NK-92 treated with Interleukin-12 subunit alpha and Interleukin-12 subunit beta, amount 100 ng/mL, for 24 hours (cell line): ENCODE data around the gene FBXO30.

Source experiments
- DNase-seq: peaks from one replicate; lab custom pipeline; 2025; lab: John Stamatoyannopoulos, UW

Gene FBXO30

GRCh38 chr6:145814501-145815308 lies at the start of gene FBXO30:
FBXO30 (minus strand) TSS chr6:145814795; CDS start chr6:145806405, 8,390 bp downstream.
- DNase-seq, result peak; percentile 84

GRCh38 chr6:145863988-145864616 lies 49.5 kb upstream of the FBXO30 start:
- DNase-seq, result no peak

GRCh38 chr6:145863366-145863765 lies 48.8 kb upstream of the FBXO30 start:
- no peak for DNase-seq

- no peak for DNase-seq
Measured at GRCh38 chr6:145860562-145860961, 46.0 kb upstream of the FBXO30 start.

GRCh38 chr6:145850671-145851070 lies 36.1 kb upstream of the FBXO30 start:
- no peak for DNase-seq

GRCh38 chr6:145848541-145848940 lies 33.9 kb upstream of the FBXO30 start:
- no peak for DNase-seq

- DNase-seq, result no peak
Measured at GRCh38 chr6:145845557-145845956, 31.0 kb upstream of the FBXO30 start.

- DNase-seq, result no peak
Measured at GRCh38 chr6:145844933-145845540, 30.4 kb upstream of the FBXO30 start.

GRCh38 chr6:145842693-145843546 lies 28.3 kb upstream of the FBXO30 start:
- no peak for DNase-seq

- no peak for DNase-seq
Measured at GRCh38 chr6:145841668-145842067, 27.1 kb upstream of the FBXO30 start.

GRCh38 chr6:145839653-145840052 lies 25.1 kb upstream of the FBXO30 start:
- no peak for DNase-seq

GRCh38 chr6:145838305-145838704 lies 23.7 kb upstream of the FBXO30 start:
- no peak for DNase-seq

GRCh38 chr6:145836772-145837171 lies 22.2 kb upstream of the FBXO30 start:
- no peak for DNase-seq

- DNase-seq, result no peak
Measured at GRCh38 chr6:145836170-145836569, 21.6 kb upstream of the FBXO30 start.

GRCh38 chr6:145830612-145831011 lies 16.0 kb upstream of the FBXO30 start:
- no peak for DNase-seq

GRCh38 chr6:145829950-145830349 lies 15.4 kb upstream of the FBXO30 start:
- no peak for DNase-seq

GRCh38 chr6:145829102-145829501 lies 14.5 kb upstream of the FBXO30 start:
- DNase-seq, result no peak

- DNase-seq, result no peak
Measured at GRCh38 chr6:145824344-145824743, 9.7 kb upstream of the FBXO30 start.

GRCh38 chr6:145823328-145823944 lies 8.8 kb upstream of the FBXO30 start:
- DNase-seq, result no peak

GRCh38 chr6:145822456-145822855 lies 7.9 kb upstream of the FBXO30 start:
- DNase-seq, result no peak

GRCh38 chr6:145819994-145820393 lies 5.4 kb upstream of the FBXO30 start:
- no peak for DNase-seq

GRCh38 chr6:145818796-145819195 lies 4.2 kb upstream of the FBXO30 start:
- DNase-seq, result no peak
